IPS-NIHi11 (cell line): ENCODE data around the gene MLN.

Experiments used
- DNase-seq: peaks from one replicate; pipeline ENCODE4 v3.0.0; 2012; ENCODE audit warnings: mixed read lengths, low spot score

The MLN gene

GRCh38 chr6:33771146-33772081 is 32.4 kb downstream of the MLN start:
- peak; percentile 93 for DNase-seq

GRCh38 chr6:33770833-33771145 is 33.0 kb downstream of the MLN start:
- DNase-seq = no peak

- no peak for DNase-seq
Measured at GRCh38 chr6:33770124-33770832, 33.5 kb downstream of the MLN start.

GRCh38 chr6:33769248-33769821 is 34.5 kb downstream of the MLN start:
- DNase-seq = no peak

- peak; percentile 85 for DNase-seq
Measured at GRCh38 chr6:33768644-33769120, 35.1 kb downstream of the MLN start.

GRCh38 chr6:33766921-33767907 is 36.6 kb downstream of the MLN start:
- no peak for DNase-seq

GRCh38 chr6:33765368-33765767 is 38.4 kb downstream of the MLN start:
- no peak for DNase-seq

- DNase-seq = no peak
Measured at GRCh38 chr6:33764036-33764435, 39.8 kb downstream of the MLN start.

- DNase-seq = no peak
Measured at GRCh38 chr6:33763483-33763882, 40.3 kb downstream of the MLN start.

GRCh38 chr6:33762713-33763112 is 41.1 kb downstream of the MLN start:
- DNase-seq = no peak

- no peak for DNase-seq
Measured at GRCh38 chr6:33761922-33762629, 41.7 kb downstream of the MLN start.

- DNase-seq = no peak
Measured at GRCh38 chr6:33761581-33761921, 42.3 kb downstream of the MLN start.

- no peak for DNase-seq
Measured at GRCh38 chr6:33759887-33760629, 43.7 kb downstream of the MLN start.

- no peak for DNase-seq
Measured at GRCh38 chr6:33758815-33759216, 45.0 kb downstream of the MLN start.

GRCh38 chr6:33757906-33758305 is 45.9 kb downstream of the MLN start:
- no peak for DNase-seq

- no peak for DNase-seq
Measured at GRCh38 chr6:33757113-33757512, 46.7 kb downstream of the MLN start.

- no peak for DNase-seq
Measured at GRCh38 chr6:33756211-33756954, 47.4 kb downstream of the MLN start.

- DNase-seq = peak; percentile 46
Measured at GRCh38 chr6:33755070-33755869, 48.5 kb downstream of the MLN start.

- DNase-seq = no peak
Measured at GRCh38 chr6:33754222-33754621, 49.6 kb downstream of the MLN start.
